CD4-positive, alpha-beta T cell treated with Interleukin-12 subunit alpha and Interleukin-12 subunit beta, for 1 hour (primary cell): ENCODE data around the gene WDSUB1.

ENCODE experiments used
- DNase-seq: peaks from one replicate; pipeline ENCODE4 v3.0.0-alpha.2; 2020

The WDSUB1 gene

DNA sequence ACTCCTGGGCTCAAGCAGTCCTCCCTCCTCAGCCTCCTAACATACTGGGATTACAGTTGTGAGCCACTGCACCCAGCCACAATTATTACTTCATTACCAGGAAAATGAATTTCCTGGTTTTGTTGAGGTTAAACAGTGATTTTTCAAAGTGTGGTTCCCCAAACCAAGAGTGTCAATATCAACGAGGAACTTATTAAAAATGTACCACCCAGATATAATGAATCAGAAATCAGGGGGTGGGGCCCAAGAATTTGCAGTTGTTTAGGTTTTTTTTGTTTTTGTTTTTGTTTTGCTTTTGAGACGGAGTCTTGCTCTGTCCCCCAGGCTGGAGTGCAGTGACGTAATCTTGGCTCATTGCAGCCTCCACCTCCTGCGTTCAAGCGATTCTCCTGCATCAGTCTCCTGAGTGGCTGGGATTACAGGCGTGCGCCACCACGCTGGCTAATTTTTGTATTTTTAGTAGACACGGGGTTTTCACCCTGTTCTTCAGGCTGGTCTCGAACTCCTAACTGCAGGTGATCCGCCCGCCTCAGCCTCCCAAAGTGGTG is 94.1 kb downstream of the WDSUB1 start:
- DNase-seq = no peak

DNA sequence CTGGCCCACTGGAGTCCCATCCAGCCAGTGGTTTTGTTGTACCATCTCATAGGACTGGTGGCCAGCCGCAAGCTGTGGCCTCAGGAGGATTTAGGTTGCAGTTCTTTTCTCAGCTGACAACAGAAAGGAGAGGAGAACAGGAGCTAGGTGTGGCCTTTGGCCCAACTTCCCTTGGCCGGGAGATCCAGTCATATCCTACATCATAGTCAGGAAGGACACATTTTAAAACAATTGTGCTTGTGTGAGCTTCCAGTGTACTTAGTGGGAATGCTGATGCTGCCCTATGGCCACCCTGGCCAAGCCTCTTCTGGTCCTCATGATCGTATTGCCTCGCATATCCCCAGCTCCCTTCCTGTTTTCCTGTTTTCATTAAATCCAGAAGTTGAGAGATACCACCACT is 98.1 kb downstream of the WDSUB1 start:
- DNase-seq = no peak

DNA sequence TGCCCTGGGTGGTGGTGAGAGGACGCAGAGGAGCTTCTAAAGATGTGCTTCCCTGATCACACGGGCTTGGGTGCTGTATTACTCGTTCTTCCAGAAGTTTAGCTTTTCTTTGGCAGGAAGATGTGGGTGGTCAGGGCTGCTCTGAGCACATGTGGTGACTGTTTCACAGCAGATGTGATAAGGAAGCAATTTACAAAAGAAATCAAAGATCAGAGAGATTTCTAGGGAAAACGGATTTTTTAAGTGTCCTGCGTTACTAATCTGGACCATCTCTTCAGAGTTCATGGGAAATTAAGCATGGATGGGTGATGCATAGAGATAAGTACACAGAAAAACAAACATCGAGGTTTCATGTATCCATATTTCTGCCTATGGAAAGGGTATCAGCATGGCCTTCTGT is 99.4 kb downstream of the WDSUB1 start:
- DNase-seq = no peak

DNA sequence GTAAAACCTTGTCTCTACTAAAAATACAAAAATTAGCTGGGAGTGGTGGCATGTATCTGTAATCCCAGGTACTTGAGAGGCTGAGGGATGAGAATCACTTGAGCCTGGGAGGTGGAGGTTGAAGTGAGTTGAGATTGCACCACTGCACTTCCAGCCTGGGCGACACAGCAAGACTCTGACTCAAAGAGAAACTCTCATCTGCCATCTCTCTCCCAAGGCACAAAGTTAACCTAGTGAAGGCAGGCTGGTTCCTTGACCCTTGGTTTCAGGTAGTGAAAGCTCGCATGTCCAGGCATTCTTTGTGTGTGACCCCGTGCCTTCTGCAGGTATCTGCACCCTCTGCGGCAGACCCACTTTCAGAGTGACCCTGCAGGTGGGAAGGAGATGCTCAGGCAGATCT is 100.0 kb downstream of the WDSUB1 start:
- DNase-seq = no peak
